ENCODE results near the gene AIG1.

- no peak for TF ChIP-seq SUZ12 (IDR thresholded peaks at IDR 0.05)
- no peak for TF ChIP-seq L3MBTL2 (conservative IDR thresholded peaks at IDR 0.05)
- TF ChIP-seq SP1 (IDR thresholded peaks at IDR 0.05) = no peak
- no peak for TF ChIP-seq CTBP1 (IDR thresholded peaks at IDR 0.05; ENCODE audit: borderline replicate concordance)
- TF ChIP-seq ZNF384 (IDR thresholded peaks at IDR 0.05) = no peak
- no peak for TF ChIP-seq ARNT (IDR thresholded peaks at IDR 0.05)
- no peak for TF ChIP-seq BHLHE40 (IDR thresholded peaks at IDR 0.05; ENCODE audit: borderline replicate concordance)
- no peak for TF ChIP-seq FOXM1 (IDR thresholded peaks at IDR 0.05; ENCODE audit: borderline replicate concordance)
- TF ChIP-seq LEF1 (IDR thresholded peaks at IDR 0.05; ENCODE audit: borderline replicate concordance) = no peak
- no peak for TF ChIP-seq FOXA1 (IDR thresholded peaks at IDR 0.05)
- TF ChIP-seq ELF4 (IDR thresholded peaks at IDR 0.05) = no peak
- no peak for TF ChIP-seq HDGF (IDR thresholded peaks at IDR 0.05; ENCODE audit: borderline replicate concordance)
- no peak for TF ChIP-seq FOXK2 (IDR thresholded peaks at IDR 0.05)
- TF ChIP-seq TARDBP (IDR thresholded peaks at IDR 0.05) = no peak
Observed at GRCh38 chr6:143090314-143091044, 29.8 kb downstream of the AIG1 start.
